COLO668 (cell line): ENCODE data around the gene NATD1.
A peak's percentile ranks its signal among the peaks of the same experiment; 100 is the strongest.

Source experiments
- DNase-seq: peaks from one replicate; lab custom pipeline; 2025; ENCODE audit not compliant: unreplicated experiment; lab: John Stamatoyannopoulos, UW

NATD1 gene

GRCh38 chr17:21275579-21276263 lies 22.5 kb upstream of the NATD1 start:
- peak; percentile 83 for DNase-seq

- no peak for DNase-seq
These were observed 21.9 kb upstream of the NATD1 start for GRCh38 chr17:21275047-21275578.

- DNase-seq, result no peak
These were observed 19.9 kb upstream of the NATD1 start for GRCh38 chr17:21272881-21273792.

- DNase-seq, result no peak
These were observed 19.0 kb upstream of the NATD1 start for GRCh38 chr17:21272250-21272649.

DNA sequence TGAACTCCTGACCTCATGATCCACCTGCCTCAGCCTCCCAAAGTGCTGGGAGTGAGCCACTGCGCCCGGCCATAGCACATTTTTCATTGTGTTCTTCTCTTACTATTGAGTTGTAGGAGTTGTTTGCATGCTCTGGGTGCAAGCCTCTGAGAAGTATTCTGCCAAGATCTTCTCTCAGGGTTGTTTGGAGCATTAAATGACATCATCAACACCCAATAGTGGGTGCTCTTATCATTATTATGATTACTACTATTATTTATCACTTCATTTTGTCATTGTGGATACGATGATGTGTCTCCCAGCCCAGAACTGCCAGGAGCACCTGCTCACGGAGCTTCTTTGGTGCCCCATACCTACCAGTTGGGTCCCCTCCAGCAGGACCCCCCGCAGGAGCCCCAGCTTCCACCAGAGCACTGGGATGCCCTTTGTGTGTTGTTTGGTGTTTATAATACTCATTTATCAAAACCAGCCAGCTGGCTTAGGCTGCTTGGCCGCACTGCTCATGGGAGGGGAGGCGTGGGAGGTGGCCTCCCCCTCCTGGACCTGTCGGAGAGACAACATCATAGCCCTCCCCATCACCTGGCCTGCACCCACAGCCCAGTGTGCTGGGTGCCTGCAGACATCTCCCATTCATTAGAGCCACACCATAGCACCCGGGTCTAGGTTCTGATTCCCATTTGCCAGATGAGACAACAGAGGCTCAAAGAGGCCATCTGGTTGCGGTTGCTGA lies 18.4 kb upstream of the NATD1 start:
- DNase-seq, result no peak

DNA sequence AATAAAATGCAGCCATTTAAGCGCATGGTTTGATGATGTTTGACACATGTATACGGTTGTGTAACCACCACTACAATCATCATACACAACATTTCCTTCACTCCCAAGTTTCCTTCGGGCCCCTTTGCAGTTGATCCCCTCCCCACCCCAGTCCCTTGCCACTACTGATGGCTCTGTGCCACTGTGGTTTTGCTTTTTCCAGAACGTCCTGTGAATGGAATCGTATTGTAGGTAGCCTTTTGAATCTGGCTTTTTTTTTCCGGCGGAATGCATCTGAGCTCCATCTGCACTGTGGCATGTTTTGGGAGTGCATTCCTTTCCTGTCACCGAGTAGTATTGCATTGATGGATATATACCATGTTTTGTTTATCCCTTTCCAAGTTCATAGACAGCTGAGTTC lies 16.2 kb upstream of the NATD1 start:
- DNase-seq, result no peak

DNA sequence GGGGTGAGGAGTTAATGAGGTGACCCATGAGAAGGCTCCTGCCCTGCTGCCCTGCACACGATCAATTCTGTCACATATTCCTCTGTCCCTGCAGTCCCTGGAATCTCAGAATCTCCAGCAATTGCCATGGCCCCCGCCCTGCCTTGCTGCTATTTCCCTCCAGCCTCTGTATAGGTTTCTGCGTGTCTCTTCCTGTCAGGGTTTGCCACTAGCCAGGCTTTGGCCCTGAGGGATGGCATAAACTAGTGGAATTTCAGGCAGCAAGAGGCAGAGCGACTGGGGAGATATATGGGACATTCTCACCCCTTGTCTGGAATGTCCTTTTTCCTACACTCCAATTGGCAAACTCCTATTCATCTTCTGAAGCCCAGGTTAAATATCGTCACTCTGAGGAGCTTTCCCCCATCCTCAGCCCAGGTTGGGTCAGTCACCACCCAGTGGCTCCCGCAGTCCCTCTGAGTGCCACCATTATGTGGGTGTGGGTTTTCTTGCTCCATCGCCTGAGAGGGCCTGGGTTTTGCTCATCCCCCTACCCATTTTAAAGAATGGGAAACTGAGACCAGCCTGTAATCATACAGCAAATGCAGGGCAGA lies 15.5 kb upstream of the NATD1 start:
- no peak for DNase-seq

DNA sequence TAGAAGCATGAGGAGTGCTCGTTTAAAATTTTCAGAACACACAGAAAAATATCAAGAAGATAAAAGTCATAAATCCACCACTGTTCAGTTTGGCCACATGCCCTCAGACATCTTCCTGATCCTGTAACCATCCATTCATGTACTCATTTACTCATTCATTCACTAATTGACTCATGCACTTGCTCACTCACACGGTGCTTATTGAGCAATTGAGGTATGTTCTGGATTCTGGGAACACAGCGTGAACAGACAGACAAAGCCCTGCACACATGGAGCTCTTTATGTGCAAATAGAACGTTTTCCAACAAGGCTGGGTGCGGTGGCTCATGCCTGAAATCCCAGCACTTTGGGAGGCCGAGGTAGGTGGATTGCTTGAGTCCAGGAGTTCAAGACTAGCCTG lies 10.2 kb upstream of the NATD1 start:
- no peak for DNase-seq

DNA sequence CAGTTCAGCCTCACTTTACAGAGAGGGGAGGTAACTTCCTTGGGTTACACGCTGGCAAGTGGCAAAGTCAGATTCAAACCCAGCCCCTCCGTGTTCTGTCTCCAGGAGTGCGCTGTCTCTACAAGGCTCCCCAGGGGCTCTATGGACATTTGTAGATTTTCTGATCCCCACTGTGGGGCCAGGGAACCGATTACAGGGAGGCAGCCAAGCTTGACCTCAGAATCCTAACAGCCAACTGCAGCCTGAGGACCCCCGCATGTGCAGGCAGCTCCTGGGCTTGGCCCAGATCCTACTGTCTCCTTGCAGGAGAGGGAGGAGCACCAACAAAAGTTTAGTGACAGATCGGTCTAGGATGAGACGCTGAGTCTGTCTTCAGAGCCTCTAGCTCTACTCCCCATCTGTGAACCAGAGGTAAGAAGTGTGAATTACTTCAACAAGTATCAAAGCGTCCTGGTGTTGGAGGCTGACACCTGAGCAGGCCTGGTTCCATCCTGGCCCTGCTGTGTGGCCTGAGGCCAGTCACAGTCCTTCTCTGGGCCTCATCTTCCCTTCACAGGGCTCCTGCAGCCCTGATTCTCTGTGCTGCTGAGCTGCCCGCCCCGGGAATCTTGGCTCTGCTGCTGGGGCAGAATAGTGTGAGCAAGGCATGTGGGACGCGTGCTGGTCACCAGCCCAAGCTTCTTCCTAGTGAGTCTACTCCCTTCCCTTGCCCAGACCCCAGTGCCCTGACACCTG lies 9.2 kb upstream of the NATD1 start:
- no peak for DNase-seq

DNA sequence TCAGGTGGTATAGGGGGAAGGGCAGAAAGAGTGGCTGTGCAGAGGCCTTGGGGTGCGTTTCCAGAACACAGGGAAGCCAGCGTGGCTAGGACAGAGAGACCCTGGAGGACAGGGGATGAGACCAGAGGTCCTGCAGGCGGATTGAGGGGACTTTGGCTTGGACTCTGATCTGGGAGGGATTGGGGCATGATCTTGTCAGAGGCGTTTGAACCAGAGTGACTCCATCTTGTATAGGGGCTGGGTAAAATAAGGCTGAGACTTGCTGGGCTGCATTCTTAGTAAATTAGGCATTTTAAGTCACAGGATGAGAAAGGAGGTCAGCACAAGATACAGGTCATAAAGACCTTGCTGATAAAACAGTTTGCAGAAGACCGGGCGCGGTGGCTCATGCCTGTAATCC lies 5.4 kb upstream of the NATD1 start:
- no peak for DNase-seq

DNA sequence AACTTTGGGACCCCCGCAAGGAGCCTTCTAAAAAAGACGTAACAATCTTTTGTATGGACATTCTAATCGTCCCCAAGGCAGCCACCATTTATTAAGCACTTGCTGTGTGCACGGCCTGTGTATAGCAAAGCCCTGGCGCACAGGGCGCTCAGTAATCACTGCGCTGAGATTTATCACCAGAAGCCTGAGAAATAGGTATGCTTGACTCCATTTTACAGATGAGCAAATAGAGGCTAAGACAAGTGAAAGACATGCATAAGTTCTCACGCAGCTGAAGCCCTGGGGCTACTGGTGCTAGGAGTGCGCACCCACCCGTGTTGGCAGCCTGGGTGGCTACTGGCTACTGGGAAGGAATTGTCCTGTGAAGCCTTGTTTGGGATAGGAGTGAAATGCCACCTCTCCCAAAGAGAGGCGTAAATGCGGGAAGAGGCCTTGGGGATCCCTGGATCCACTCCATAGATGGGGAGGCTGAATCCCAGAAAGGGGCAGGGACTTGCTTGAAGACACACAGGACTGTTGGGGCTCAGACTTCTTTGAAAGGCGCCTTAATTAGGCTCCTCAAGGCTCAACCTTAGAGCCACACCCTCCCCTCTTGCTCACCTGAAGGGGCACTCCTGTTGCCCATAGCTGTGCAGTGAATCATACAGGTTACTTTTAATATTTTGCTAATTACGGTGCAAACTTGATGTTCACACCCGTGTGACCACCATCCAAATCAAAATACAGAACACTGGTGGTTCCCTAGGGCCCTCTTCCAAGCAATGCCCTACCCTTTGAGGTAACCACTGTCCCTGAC lies 634 bp upstream of the NATD1 start:
- DNase-seq, result no peak

DNA sequence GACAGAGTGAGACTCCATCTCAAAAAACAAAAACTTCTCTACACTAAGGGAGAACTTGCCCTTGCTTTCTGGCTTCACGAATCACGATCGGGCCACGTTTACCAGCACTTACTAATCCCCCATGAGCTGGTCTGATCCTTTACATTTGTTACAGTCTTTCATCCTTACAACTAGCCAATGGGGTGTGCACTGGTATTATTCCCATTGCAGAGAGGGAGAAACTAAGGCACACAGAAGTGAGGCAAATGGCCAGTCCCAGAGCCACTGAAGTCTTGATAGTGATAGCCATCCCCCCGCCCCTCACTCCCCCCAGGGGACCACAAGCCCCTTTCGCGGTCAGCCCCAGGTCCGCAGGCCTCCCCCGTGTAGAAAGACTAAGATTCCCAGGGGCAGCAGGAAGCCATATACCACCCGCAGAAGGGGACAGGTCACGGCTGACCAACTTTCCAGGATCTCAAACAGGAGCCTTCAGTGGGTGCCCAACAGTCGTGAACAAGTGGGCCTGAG lies 868 bp downstream of the NATD1 start:
- no peak for DNase-seq

DNA sequence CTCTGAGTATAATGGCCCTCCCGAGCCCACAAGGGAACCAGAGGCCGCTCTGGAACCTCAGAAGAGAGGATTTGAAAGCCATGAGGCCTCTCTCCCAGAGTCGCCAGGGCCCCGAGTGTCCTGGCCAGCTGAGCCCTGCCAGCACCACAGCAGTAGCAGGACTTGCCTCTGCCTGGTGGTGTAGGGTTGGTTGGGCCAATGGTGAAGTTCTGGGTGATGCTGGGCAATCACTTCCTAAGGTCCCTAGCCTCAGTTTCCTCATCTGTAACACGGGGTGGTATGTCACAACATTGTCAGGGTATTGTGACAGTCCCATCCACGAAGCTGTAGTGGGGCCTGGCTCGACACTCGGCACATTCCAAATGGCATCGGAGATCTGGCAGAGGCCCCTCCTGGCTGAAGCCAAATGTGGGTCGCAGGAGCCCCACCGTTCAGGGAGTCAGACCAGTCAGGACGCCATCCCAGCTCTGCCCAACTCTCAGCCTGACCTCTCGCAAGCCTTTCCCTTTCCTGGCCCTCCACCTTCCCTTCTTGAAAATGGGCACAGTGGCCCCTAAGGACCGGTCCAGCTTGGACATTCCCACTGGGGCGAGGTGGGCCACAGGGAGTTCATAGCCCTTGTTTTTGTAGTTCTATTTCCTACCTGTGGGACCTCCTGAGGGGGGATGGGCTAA lies 1.7 kb downstream of the NATD1 start:
- no peak for DNase-seq

DNA sequence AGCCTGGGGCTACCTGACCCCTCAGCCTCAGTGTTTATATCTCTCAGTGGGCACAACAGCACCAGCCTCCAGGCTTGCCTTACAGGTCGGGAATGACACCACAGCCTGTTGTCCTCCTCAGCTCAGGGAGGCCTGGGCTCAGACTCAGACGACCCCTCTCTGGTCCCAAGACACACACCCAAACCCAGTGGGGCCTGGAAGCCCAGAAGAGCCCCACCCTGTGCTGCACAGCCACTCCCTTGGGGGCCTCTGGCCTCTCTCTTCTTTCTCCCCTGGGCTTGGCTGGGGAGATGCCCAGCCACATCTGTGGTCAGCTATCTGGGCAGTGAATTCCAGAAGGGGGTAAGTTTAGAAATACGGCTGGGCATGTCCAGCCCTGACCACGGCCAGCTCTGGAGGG lies 2.4 kb downstream of the NATD1 start:
- DNase-seq, result no peak

- DNase-seq, result no peak
These were observed 3.1 kb downstream of the NATD1 start for GRCh38 chr17:21249920-21250703.

DNA sequence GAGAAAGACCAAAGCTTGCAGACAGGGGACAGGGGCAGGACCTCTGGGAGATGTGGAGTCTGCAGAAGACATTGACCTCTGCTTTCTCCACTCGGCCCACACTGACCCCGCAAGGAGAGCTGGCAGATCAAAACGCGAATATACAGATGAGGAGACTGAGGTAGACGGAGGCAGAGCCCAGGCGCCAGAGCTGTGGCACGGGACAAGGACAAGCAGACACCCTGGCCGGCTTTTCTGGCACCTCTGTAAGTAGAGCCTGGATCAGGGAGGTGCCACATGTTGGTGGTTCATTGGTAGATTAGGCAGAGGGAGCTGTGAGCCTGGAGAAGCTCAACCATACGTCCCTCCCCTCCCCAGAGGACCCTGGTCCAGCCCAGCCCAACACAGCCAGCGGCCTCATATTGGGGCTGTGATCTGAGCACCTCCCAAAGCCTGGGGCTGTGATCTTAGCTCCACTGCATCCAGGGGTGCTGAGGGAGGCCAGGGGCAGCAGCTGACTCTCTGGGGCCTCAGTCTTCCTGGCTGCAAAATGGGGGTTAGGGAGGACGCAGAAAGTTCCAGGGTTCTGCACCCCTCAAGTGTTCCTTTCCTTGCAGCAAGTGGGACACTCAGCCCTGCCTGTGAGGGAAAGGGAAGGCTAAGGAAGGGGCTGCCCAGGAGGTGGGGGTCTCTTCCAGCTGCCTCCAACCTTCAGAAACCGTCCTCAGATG lies 4.0 kb downstream of the NATD1 start:
- no peak for DNase-seq

DNA sequence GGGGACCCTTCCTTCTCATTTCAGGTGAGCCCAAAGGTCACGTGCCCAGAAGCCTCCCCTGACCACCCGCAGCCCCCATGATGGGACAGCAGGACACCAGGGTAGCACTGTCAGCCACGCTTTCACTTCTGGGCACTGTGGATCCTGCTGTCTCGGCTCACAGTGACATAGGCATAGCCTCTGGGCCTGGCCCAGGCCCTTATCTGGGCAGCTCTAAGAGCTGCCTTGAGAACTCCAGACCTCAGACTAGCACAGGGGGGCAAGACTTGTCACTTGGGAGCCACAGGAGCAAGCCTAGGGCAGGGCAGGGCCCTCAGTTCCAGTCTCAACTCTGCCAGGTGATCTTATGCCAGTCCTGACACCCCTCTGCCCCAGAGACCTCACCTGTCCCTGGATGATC lies 4.7 kb downstream of the NATD1 start:
- DNase-seq, result no peak
